Measurements from ENCODE around the gene ENAH.

ENAH gene

DNA sequence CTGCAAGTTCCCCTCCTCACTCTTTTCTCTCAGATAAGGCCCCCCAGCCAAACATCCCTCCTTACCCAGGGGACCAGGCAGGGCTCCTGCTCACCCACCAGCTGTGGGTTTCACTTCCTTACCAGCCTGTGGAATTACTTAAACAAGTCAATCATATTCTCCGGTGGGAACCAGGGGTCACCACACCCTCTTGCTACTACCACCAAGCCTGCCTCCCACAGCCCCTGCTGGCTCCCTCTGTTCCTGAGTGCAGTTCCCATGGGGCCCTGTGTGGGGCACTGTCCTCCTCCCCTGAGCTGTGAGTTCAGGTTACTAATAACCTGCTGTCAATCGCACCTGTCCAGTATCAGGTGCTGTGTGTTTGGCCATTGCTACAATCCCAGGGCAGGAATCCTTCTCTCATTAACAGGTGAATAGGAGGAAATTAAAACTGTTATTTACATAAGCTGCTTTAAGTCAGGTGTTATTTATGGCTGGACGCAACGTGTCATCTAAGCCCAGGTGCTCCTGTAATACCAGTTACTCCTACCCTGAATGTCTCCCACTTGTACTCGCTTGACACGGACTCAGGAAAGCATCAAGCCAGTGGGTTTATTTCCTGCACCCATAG is 172.0 kb downstream of the ENAH start:
- Histone ChIP-seq H3K36me3 (ENCODE audit: low read length) (no peaks in the 10 kb centered on the region), H3K79me2 (ENCODE audit: insufficient read depth, low read length) (no peaks in the 10 kb centered on the region), H3K9ac (ENCODE audit: low read length) (no peak overlapping the region), H3K9me2 (replicated peaks; ENCODE audit: insufficient read depth, low read length) (no peaks in the 10 kb centered on the region), H4K20me1 (ENCODE audit: low read depth, low read length) (no peaks in the 10 kb centered on the region), H3K27ac (ENCODE audit: low read depth, low read length) (peak overlapping the region; percentile 25), H2AFZ (ENCODE audit: low read depth, low read length, severe bottlenecking) (no peak overlapping the region), H3K4me2 (ENCODE audit: low read depth, low read length, poor library complexity, severe bottlenecking) (peak overlapping the region; percentile 28), H3K4me3 (ENCODE audit: insufficient read depth, low read length, poor library complexity, severe bottlenecking) (no peak overlapping the region), H3F3A (ENCODE audit: insufficient read depth) (peaks cover 16% of the 10 kb centered on the region; the same call in 1 of the 2 replicates), H3K9me3 (ENCODE audit: insufficient read depth, low read length) (no peaks in the 10 kb centered on the region), H3K27me3 (ENCODE audit: low read length) (no peaks in the 10 kb centered on the region)
- TF ChIP-seq, protein P1, sequence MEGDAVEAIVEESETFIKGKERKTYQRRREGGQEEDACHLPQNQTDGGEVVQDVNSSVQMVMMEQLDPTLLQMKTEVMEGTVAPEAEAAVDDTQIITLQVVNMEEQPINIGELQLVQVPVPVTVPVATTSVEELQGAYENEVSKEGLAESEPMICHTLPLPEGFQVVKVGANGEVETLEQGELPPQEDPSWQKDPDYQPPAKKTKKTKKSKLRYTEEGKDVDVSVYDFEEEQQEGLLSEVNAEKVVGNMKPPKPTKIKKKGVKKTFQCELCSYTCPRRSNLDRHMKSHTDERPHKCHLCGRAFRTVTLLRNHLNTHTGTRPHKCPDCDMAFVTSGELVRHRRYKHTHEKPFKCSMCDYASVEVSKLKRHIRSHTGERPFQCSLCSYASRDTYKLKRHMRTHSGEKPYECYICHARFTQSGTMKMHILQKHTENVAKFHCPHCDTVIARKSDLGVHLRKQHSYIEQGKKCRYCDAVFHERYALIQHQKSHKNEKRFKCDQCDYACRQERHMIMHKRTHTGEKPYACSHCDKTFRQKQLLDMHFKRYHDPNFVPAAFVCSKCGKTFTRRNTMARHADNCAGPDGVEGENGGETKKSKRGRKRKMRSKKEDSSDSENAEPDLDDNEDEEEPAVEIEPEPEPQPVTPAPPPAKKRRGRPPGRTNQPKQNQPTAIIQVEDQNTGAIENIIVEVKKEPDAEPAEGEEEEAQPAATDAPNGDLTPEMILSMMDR (IDR thresholded peaks at IDR 0.05; ENCODE audit: insufficient read depth, low read length, poor library complexity, severe bottlenecking): peak; percentile 89
- no peak for TF ChIP-seq EZH2phosphoT487 (conservative IDR thresholded peaks at IDR 0.05; ENCODE audit: low read length)

DNA sequence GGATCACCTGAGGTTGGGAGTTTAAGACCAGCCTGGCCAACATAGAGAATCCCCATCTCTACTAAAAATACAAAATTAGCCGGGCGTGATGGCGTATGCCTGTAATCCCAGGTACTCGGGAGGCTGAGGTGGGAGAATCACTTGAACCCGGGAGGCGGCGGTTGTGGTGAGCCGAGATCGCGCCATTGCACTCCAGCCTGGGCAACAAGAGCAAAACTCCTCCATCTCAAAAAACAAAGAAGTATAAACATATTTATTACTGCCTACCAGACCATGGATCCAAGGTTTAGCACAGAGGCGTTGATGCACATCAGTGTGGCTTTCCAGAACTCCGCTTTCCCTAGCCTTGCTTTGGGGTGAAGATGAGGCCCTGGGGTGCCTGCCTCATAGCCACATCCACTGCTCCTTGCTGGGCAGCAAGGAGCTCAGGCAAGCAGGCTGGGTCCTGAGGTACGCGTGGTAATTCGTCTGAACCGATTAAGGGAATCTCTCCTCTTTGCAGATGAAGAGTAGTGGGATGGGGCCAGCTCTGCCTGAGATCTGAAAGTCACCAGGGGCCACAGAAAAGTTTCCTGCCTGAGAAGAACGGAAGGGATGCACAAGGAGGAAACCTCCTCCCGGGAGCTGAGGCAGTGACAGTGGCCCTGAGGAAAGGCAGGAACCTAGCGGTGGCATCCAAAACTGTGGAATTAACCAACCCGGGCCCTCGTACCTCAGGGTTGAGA is 172.8 kb downstream of the ENAH start:
- Histone ChIP-seq H2AFZ (ENCODE audit: low read depth, low read length, severe bottlenecking) (peak overlapping the region; percentile 32), H3K9me3 (ENCODE audit: insufficient read depth, low read length) (no peaks in the 10 kb centered on the region), H3K9me2 (replicated peaks; ENCODE audit: insufficient read depth, low read length) (no peaks in the 10 kb centered on the region), H3F3A (ENCODE audit: insufficient read depth) (peaks cover 16% of the 10 kb centered on the region; the same call in 1 of the 2 replicates), H3K27me3 (ENCODE audit: low read length) (no peaks in the 10 kb centered on the region), H3K4me3 (ENCODE audit: insufficient read depth, low read length, poor library complexity, severe bottlenecking) (no peak overlapping the region), H3K9ac (ENCODE audit: low read length) (no peak overlapping the region), H3K79me2 (ENCODE audit: insufficient read depth, low read length) (no peaks in the 10 kb centered on the region), H4K20me1 (ENCODE audit: low read depth, low read length) (no peaks in the 10 kb centered on the region), H3K36me3 (ENCODE audit: low read length) (no peaks in the 10 kb centered on the region), H3K27ac (ENCODE audit: low read depth, low read length) (peak overlapping the region; percentile 50), H3K4me2 (ENCODE audit: low read depth, low read length, poor library complexity, severe bottlenecking) (peak overlapping the region; percentile 28)
- TF ChIP-seq EZH2phosphoT487 (conservative IDR thresholded peaks at IDR 0.05; ENCODE audit: low read length): no peak
- TF ChIP-seq, protein P1 (IDR thresholded peaks at IDR 0.05; ENCODE audit: insufficient read depth, low read length, poor library complexity, severe bottlenecking): no peak

DNA sequence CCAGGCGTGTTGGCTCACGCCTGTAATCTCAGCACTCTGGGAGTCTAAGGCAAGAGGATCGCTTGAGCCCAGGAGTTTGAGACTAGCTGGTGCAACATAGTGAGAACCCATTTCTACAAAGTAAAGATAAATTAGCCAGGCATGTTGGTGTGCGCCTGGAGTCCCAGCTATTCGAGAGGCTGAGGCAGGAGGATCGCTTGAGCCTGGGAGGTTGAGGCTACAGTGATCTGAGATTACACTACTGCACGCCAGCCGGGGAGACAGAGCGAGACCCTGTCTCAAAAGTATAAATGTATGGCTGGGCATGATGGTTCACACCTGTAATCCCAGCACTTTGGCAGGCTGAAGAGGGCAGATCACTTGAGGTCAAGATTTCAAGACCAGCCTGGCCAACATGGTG is 173.6 kb downstream of the ENAH start:
- peak overlapping the region; percentile 6 for H3K4me2 ChIP-seq (ENCODE audit: low read depth, low read length, poor library complexity, severe bottlenecking)

More for the DNA sequence above, 173.6 kb downstream of the ENAH start:
- TF ChIP-seq, protein P1 (IDR thresholded peaks at IDR 0.05; ENCODE audit: insufficient read depth, low read length, poor library complexity, severe bottlenecking): no peak
- TF ChIP-seq EZH2phosphoT487 (conservative IDR thresholded peaks at IDR 0.05; ENCODE audit: low read length): no peak
- Histone ChIP-seq H3K36me3 (ENCODE audit: low read length) (no peaks in the 10 kb centered on the region), H3K9ac (ENCODE audit: low read length) (no peak overlapping the region), H3K9me2 (replicated peaks; ENCODE audit: insufficient read depth, low read length) (no peaks in the 10 kb centered on the region), H2AFZ (ENCODE audit: low read depth, low read length, severe bottlenecking) (no peak overlapping the region), H4K20me1 (ENCODE audit: low read depth, low read length) (no peaks in the 10 kb centered on the region), H3F3A (ENCODE audit: insufficient read depth) (peaks cover 16% of the 10 kb centered on the region; the same call in 1 of the 2 replicates), H3K79me2 (ENCODE audit: insufficient read depth, low read length) (no peaks in the 10 kb centered on the region), H3K27me3 (ENCODE audit: low read length) (no peaks in the 10 kb centered on the region), H3K9me3 (ENCODE audit: insufficient read depth, low read length) (no peaks in the 10 kb centered on the region), H3K27ac (ENCODE audit: low read depth, low read length) (no peak overlapping the region; the same call in 1 of the 2 replicates), H3K4me3 (ENCODE audit: insufficient read depth, low read length, poor library complexity, severe bottlenecking) (no peak overlapping the region)
